ENCODE results near the gene MXD1. TPM values are rescaled to one million over a fixed set of nuclear protein-coding genes. Genes with fewer than 3 reads are reported as not detected.
A peak's percentile ranks its signal among the peaks of the same experiment; 100 is the strongest.

MXD1 gene
- total and polyA plus RNA-seq, 9 of the 15 experiments (the other 6 are each of a cell fraction or from before 2014, with no cell fraction given) = 6.7 to 35.9 (median 11.0) TPM

DNA sequence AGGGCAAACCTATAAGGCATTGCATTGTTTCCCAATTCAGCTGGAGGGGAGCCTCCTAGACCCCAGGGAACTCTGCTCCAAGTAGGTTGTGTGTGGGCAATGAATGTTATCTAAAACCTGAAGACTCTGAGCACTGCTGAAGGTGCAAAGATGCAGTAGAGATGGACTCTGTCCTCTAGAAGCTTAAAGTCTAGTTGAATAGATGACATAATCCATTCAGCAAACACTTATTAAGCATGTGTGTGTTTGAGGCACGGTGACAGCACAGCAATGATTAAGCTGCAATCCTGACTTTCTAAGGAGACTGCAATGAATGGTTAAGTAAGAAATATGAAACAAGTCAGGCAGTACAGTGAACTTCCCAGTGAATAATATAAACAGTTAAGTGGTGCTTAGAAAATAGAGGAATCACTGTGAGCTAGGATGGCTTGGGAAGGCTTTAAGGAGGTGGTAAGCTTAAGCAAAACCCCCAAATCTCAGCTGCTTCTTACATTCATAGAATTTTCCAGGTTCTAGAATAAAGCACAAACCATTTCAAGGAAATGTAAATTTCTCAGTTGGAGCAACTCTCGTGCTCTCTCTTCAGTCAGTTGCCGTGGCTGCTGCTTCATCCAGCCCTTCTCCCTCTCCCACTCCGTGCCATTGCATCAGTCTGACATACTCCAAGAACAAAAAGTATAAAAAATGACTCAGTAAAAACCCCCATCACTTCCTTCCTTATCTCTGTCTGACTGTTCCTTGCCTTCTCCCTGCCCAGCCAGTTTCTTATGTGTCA lies 19.1 kb downstream of the MXD1 start (continued):
- TF ChIP-seq NR4A1 (CRISPR knock-in tag; IDR thresholded peaks at IDR 0.05) = no peak
- no peak for TF ChIP-seq NR4A1 (tag; IDR thresholded peaks at IDR 0.05)
- TF ChIP-seq HMG20B (CRISPR knock-in tag; IDR thresholded peaks at IDR 0.05) = no peak
- no peak for TF ChIP-seq RBBP5 (IDR thresholded peaks at IDR 0.05; ENCODE audit: borderline replicate concordance, insufficient read depth, low read length, poor library complexity, severe bottlenecking)
- TF ChIP-seq, protein P1, sequence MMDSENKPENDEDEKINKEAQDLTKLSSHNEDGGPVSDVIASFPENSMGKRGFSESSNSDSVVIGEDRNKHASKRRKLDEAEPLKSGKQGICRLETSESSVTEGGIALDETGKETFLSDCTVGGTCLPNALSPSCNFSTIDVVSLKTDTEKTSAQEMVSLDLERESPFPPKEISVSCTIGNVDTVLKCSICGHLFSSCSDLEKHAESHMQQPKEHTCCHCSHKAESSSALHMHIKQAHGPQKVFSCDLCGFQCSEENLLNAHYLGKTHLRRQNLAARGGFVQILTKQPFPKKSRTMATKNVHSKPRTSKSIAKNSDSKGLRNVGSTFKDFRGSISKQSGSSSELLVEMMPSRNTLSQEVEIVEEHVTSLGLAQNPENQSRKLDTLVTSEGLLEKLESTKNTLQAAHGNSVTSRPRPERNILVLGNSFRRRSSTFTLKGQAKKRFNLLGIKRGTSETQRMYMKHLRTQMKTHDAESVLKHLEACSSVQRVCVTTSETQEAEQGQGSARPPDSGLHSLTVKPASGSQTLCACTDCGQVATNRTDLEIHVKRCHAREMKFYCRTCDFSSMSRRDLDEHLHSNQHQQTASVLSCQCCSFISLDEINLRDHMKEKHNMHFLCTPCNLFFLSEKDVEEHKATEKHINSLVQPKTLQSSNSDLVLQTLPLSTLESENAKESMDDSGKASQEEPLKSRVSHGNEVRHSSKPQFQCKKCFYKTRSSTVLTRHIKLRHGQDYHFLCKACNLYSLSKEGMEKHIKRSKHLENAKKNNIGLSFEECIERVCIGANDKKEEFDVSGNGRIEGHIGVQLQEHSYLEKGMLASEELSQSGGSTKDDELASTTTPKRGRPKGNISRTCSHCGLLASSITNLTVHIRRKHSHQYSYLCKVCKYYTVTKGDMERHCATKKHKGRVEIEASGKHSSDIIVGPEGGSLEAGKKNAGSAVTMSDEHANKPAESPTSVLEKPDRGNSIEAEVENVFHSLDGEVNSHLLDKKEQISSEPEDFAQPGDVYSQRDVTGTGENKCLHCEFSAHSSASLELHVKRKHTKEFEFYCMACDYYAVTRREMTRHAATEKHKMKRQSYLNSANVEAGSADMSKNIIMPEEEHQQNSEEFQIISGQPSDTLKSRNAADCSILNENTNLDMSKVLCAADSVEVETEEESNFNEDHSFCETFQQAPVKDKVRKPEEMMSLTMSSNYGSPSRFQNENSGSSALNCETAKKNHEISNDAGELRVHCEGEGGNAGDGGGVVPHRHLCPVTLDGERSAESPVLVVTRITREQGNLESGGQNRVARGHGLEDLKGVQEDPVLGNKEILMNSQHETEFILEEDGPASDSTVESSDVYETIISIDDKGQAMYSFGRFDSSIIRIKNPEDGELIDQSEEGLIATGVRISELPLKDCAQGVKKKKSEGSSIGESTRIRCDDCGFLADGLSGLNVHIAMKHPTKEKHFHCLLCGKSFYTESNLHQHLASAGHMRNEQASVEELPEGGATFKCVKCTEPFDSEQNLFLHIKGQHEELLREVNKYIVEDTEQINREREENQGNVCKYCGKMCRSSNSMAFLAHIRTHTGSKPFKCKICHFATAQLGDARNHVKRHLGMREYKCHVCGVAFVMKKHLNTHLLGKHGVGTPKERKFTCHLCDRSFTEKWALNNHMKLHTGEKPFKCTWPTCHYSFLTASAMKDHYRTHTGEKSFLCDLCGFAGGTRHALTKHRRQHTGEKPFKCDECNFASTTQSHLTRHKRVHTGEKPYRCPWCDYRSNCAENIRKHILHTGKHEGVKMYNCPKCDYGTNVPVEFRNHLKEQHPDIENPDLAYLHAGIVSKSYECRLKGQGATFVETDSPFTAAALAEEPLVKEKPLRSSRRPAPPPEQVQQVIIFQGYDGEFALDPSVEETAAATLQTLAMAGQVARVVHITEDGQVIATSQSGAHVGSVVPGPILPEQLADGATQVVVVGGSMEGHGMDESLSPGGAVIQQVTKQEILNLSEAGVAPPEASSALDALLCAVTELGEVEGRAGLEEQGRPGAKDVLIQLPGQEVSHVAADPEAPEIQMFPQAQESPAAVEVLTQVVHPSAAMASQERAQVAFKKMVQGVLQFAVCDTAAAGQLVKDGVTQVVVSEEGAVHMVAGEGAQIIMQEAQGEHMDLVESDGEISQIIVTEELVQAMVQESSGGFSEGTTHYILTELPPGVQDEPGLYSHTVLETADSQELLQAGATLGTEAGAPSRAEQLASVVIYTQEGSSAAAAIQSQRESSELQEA (IDR thresholded peaks at IDR 0.05; ENCODE audit: low read depth) = no peak
- no peak for TF ChIP-seq ZNF77 (CRISPR knock-in tag; IDR thresholded peaks at IDR 0.05)
- no peak for TF ChIP-seq CCAR2 (IDR thresholded peaks at IDR 0.05; ENCODE audit: low read depth, low read length)
- TF ChIP-seq MCM7 (IDR thresholded peaks at IDR 0.05) = no peak
- TF ChIP-seq SAFB2 (IDR thresholded peaks at IDR 0.05; ENCODE audit: borderline replicate concordance, low read depth, low read length, severe bottlenecking) = no peak
- no peak for TF ChIP-seq HNRNPK (IDR thresholded peaks at IDR 0.05; ENCODE audit: low read depth, low read length, poor library complexity, severe bottlenecking)
- no peak for TF ChIP-seq RHOXF2B (CRISPR knock-in tag; conservative IDR thresholded peaks at IDR 0.05)
- TF ChIP-seq, protein P2, sequence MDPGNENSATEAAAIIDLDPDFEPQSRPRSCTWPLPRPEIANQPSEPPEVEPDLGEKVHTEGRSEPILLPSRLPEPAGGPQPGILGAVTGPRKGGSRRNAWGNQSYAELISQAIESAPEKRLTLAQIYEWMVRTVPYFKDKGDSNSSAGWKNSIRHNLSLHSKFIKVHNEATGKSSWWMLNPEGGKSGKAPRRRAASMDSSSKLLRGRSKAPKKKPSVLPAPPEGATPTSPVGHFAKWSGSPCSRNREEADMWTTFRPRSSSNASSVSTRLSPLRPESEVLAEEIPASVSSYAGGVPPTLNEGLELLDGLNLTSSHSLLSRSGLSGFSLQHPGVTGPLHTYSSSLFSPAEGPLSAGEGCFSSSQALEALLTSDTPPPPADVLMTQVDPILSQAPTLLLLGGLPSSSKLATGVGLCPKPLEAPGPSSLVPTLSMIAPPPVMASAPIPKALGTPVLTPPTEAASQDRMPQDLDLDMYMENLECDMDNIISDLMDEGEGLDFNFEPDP (CRISPR knock-in tag; IDR thresholded peaks at IDR 0.05) = no peak
- TF ChIP-seq ETV6 (IDR thresholded peaks at IDR 0.05; ENCODE audit: borderline replicate concordance in 1 of 2, low read depth in 2 of 2, low read length in 1 of 2) = 0 out of 4 replicates have a peak, but pooled peaks of 1 of the 2 experiments have one; percentile 30
- no peak for TF ChIP-seq ETV6 (CRISPR knock-in tag; IDR thresholded peaks at IDR 0.05; ENCODE audit: borderline replicate concordance)
- TF ChIP-seq LCOR (CRISPR knock-in tag; IDR thresholded peaks at IDR 0.05) = no peak
- TF ChIP-seq ZNF699 (CRISPR knock-in tag; IDR thresholded peaks at IDR 0.05; ENCODE audit: insufficient replicate concordance) = no peak

Data from K562 (cell line).